ENCODE measurements around the gene GCLC.

DNA sequence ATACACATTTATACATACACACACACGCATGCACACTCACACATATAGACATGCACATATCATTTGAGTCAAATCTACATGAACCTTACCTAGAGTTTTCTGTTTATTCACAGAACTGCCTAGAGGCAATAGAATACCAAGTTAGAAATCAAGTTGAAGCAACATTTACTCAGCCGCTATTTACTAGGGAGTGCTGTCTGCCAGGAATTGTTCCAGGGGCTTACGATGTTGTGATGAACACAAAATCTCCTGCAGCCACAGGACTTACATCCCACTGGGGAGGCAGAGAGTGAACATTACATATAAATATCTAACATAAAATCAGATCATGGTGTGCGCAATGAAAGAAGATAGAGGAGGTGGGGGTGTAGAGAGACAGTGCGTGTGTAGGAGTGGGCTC is 80.4 kb downstream of the GCLC start:
- TF ChIP-seq, protein P1, sequence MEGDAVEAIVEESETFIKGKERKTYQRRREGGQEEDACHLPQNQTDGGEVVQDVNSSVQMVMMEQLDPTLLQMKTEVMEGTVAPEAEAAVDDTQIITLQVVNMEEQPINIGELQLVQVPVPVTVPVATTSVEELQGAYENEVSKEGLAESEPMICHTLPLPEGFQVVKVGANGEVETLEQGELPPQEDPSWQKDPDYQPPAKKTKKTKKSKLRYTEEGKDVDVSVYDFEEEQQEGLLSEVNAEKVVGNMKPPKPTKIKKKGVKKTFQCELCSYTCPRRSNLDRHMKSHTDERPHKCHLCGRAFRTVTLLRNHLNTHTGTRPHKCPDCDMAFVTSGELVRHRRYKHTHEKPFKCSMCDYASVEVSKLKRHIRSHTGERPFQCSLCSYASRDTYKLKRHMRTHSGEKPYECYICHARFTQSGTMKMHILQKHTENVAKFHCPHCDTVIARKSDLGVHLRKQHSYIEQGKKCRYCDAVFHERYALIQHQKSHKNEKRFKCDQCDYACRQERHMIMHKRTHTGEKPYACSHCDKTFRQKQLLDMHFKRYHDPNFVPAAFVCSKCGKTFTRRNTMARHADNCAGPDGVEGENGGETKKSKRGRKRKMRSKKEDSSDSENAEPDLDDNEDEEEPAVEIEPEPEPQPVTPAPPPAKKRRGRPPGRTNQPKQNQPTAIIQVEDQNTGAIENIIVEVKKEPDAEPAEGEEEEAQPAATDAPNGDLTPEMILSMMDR (IDR thresholded peaks at IDR 0.05), result no peak
- TF ChIP-seq EZH2 (IDR thresholded peaks at IDR 0.05; ENCODE audit: borderline replicate concordance, insufficient read depth, low read depth, low read length, poor library complexity, severe bottlenecking), result no peak

Measured in B cell (primary cell).